CD4-positive, alpha-beta T cell (primary cell): ENCODE measurements around the gene R3HDM1. TPM values are rescaled to one million over a fixed set of nuclear protein-coding genes. Genes with fewer than 3 reads are reported as not detected.

ENCODE experiments used
- ATAC-seq: fragments of 200-7000 bp; cut with Tn5 transposase; one replicate; pipeline ENCODE4 v1.10.0; 2022; ENCODE audit warnings: mild to moderate bottlenecking; ENCODE audit not compliant: poor library complexity
- CTCF ChIA-PET: fragments of 350-600 bp; sonication (Branson Sonifier 250); formaldehyde crosslinking; loops from one replicate; lab custom pipeline; 2021; ENCODE audit warnings: antibody characterized with exemption, inconsistent platforms; lab: Charles Lee
- POLR2A ChIA-PET: fragments of 350-600 bp; sonication (Branson Sonifier 250); formaldehyde crosslinking; loops from one replicate; lab custom pipeline; 2021; ENCODE audit warnings: antibody characterized with exemption, inconsistent platforms; lab: Charles Lee
- DNase-seq, 14 experiments: peaks; one replicate each; pipeline ENCODE4 v3.0.0-alpha.2; 2013 to 2020; ENCODE audit warnings: mixed read lengths in 2 of 14
- H3K27ac ChIP-seq, 2 donors: one replicate each; pipeline versions ENCODE4 v1.5.1 to v1.7.0; 2013; ENCODE audit warnings: low read length in 2 of 2, low read depth in 1 of 2, mild to moderate bottlenecking in 1 of 2
- H3K27me3 ChIP-seq, 2 experiments: 1 replicate in 1 of 2; 2 replicates in 1 of 2; pipeline versions ENCODE4 v1.6.1 to v1.7.0; 2013; ENCODE audit warnings: low read length in 2 of 2, control low read depth in 1 of 2, mild to moderate bottlenecking in 1 of 2, moderate library complexity in 1 of 2; ENCODE audit not compliant: insufficient read depth in 2 of 2, control insufficient read depth in 1 of 2
- H3K36me3 ChIP-seq: one replicate; pipeline ENCODE4 v1.6.1; 2013; ENCODE audit warnings: low read length, control low read depth; ENCODE audit not compliant: insufficient read depth
- H3K4me1 ChIP-seq: one replicate; pipeline ENCODE4 v1.6.1; 2013; ENCODE audit warnings: low read length, control low read depth; ENCODE audit not compliant: insufficient read depth
- H3K4me3 ChIP-seq: one replicate; pipeline ENCODE4 v1.5.1; 2013; ENCODE audit warnings: mild to moderate bottlenecking, low read length, moderate library complexity
- H3K9me3 ChIP-seq, 2 experiments: 1 replicate in 1 of 2; 2 replicates in 1 of 2; pipeline versions ENCODE4 v1.6.1 to v1.7.0; 2013; ENCODE audit warnings: low read length in 2 of 2, mild to moderate bottlenecking in 2 of 2, control low read depth in 1 of 2, moderate library complexity in 1 of 2; ENCODE audit not compliant: control insufficient read depth in 1 of 2, insufficient read depth in 1 of 2
- H3K27ac Mint-ChIP-seq: one replicate; pipeline ENCODE4 v1.8.0; 2020; ENCODE audit warnings: mixed read lengths
- H3K27me3 Mint-ChIP-seq: one replicate; pipeline ENCODE4 v1.8.0; 2021; ENCODE audit warnings: mixed read lengths
- H3K36me3 Mint-ChIP-seq: one replicate; pipeline ENCODE4 v1.8.0; 2021; ENCODE audit warnings: low read depth, mixed read lengths
- H3K4me1 Mint-ChIP-seq: one replicate; pipeline ENCODE4 v1.8.0; 2021; ENCODE audit warnings: low read depth, mixed read lengths
- H3K4me3 Mint-ChIP-seq: one replicate; pipeline ENCODE4 v1.8.0; 2020; ENCODE audit warnings: mild to moderate bottlenecking, mixed read lengths
- H3K9me3 Mint-ChIP-seq: one replicate; pipeline ENCODE4 v1.8.0; 2020; ENCODE audit warnings: mixed read lengths
- CTCF ChIP-seq: fragments of 200-600 bp; IDR thresholded peaks from one replicate; pipeline ENCODE4 v1.8.0; 2022; ENCODE audit warnings: antibody characterized with exemption, mild to moderate bottlenecking
- intact Hi-C, 2 experiments: fragments of 100-400 bp; cut with DNase I in 1 of 2; cut with micrococcal nuclease in 1 of 2; formaldehyde crosslinking; loops; one replicate each; pipeline versions ENCODE4 v1.15.1 to v1.9.0; 2023 to 2025; cut with DNase I, micrococcal nuclease
- total RNA-seq, 174 experiments: library from RNA in 2 of 174; stranded (reverse) in 2 of 174; gene quantifications; one replicate each; pipeline ENCODE4 v1.2.3 and lab custom pipeline; 2021 to 2026

The R3HDM1 gene
- total RNA-seq, 2 experiments from 2014 or later, result 39.7 to 41.4 TPM

- Mint-ChIP-seq H3K27ac (no peak overlapping the region), H3K4me1 (no peaks in the 10 kb centered on the region), H3K36me3 (peaks cover 62% of the 10 kb centered on the region), H3K27me3 (no peaks in the 10 kb centered on the region), H3K4me3 (no peak overlapping the region), H3K9me3 (no peaks in the 10 kb centered on the region)
- peaks cover 37% of the 10 kb centered on the region for H3K36me3 ChIP-seq
- intact Hi-C loops, result no loop called here
- no peaks in the 10 kb centered on the region for H3K4me1 ChIP-seq
- H3K27me3 ChIP-seq, result no peaks in the 10 kb centered on the region
- DNase-seq (no peak), ATAC-seq (no peak)
- POLR2A ChIA-PET, result no interaction called here
- TF ChIP-seq CTCF, result no peak
- CTCF ChIA-PET, result no interaction called here
- H3K4me3 ChIP-seq, result no peak overlapping the region
- H3K27ac ChIP-seq, result no peak overlapping the region
- H3K9me3 ChIP-seq, result no peaks in the 10 kb centered on the region
These were observed 110.1 kb downstream of the R3HDM1 start for GRCh38 chr2:135641156-135642068.

GRCh38 chr2:135647836-135648579, 116.7 kb downstream of the R3HDM1 start:
- no peak for DNase-seq
- H3K4me3 ChIP-seq, result no peak overlapping the region
- no peaks in the 10 kb centered on the region for H3K27me3 ChIP-seq
- Mint-ChIP-seq H3K9me3 (no peaks in the 10 kb centered on the region), H3K27me3 (no peaks in the 10 kb centered on the region), H3K36me3 (peaks cover 62% of the 10 kb centered on the region), H3K4me3 (no peak overlapping the region), H3K4me1 (no peaks in the 10 kb centered on the region), H3K27ac (no peak overlapping the region)
- ChIA-PET CTCF (interaction anchor here (0.7 kb wide), 2 partner anchors 905 to 989 kb away, joined by 3 read pairs; no protein-coding TSS in a partner anchor), POLR2A (no interaction called here)
- H3K9me3 ChIP-seq, result no peaks in the 10 kb centered on the region
- ATAC-seq, result no peak
- H3K36me3 ChIP-seq, result peaks cover 21% of the 10 kb centered on the region
- H3K27ac ChIP-seq, result no peak overlapping the region
- no peak for TF ChIP-seq CTCF
- intact Hi-C loops, result no loop called here
- H3K4me1 ChIP-seq, result no peaks in the 10 kb centered on the region

GRCh38 chr2:135650721-135651120, 119.4 kb downstream of the R3HDM1 start:
- Histone ChIP-seq H3K9me3 (no peaks in the 10 kb centered on the region), H3K36me3 (peaks cover 9% of the 10 kb centered on the region), H3K27me3 (no peaks in the 10 kb centered on the region), H3K4me1 (no peaks in the 10 kb centered on the region), H3K4me3 (no peak overlapping the region), H3K27ac (no peak overlapping the region)
- no peaks in the 10 kb centered on the region for H3K27me3 Mint-ChIP-seq
- intact Hi-C loops, result no loop called here
- H3K4me3 Mint-ChIP-seq, result no peak overlapping the region
- POLR2A ChIA-PET, result no interaction called here
- H3K36me3 Mint-ChIP-seq, result peaks cover 74% of the 10 kb centered on the region
- H3K27ac Mint-ChIP-seq, result no peak overlapping the region
- CTCF ChIA-PET, result no interaction called here
- H3K9me3 Mint-ChIP-seq, result no peaks in the 10 kb centered on the region
- no peaks in the 10 kb centered on the region for H3K4me1 Mint-ChIP-seq
- no peak for ATAC-seq
- no peak for TF ChIP-seq CTCF
- no peak for DNase-seq
